GM10266 (cell line): ENCODE measurements around the gene TGFBR3.

ENCODE experiments used
- DNase-seq: peaks from one replicate; pipeline ENCODE4 v3.0.0; 2012; ENCODE audit errors: extremely low spot score
- CTCF ChIP-seq: IDR thresholded peaks from 2 replicates; pipeline ENCODE4 v1.5.1; 2012; ENCODE audit warnings: mild to moderate bottlenecking, low read depth; ENCODE audit not compliant: control insufficient read depth, insufficient read depth; ENCODE audit errors: missing control alignments

Gene TGFBR3

GRCh38 chr1:91737650-91738049 is 148.3 kb downstream of the TGFBR3 start:
- DNase-seq = no peak
- no peak for TF ChIP-seq CTCF

- no peak for TF ChIP-seq CTCF
- DNase-seq = no peak
Observed at GRCh38 chr1:91736715-91737615, 149.0 kb downstream of the TGFBR3 start.

GRCh38 chr1:91736146-91736714 is 149.7 kb downstream of the TGFBR3 start:
- no peak for DNase-seq
- no peak for TF ChIP-seq CTCF

GRCh38 chr1:91735266-91735845 is 150.6 kb downstream of the TGFBR3 start:
- DNase-seq = no peak
- no peak for TF ChIP-seq CTCF

GRCh38 chr1:91734761-91735160 is 151.2 kb downstream of the TGFBR3 start:
- TF ChIP-seq CTCF = no peak
- no peak for DNase-seq

- no peak for TF ChIP-seq CTCF
- no peak for DNase-seq
Observed at GRCh38 chr1:91733108-91733710, 152.7 kb downstream of the TGFBR3 start.
